Mesendoderm (in vitro differentiated cells): ENCODE results near the gene CISTR.

ENCODE experiments used
- DNase-seq: peaks from one replicate; pipeline ENCODE4 v3.0.0; 2013
- H2AK5ac ChIP-seq: 2 replicates; pipeline ENCODE4 v1.6.1; 2013; ENCODE audit warnings: low read length, inconsistent platforms
- H2BK120ac ChIP-seq: 2 replicates; pipeline ENCODE4 v1.6.1; 2013; ENCODE audit warnings: low read depth, mild to moderate bottlenecking, low read length, moderate library complexity, mixed read lengths
- H2BK15ac ChIP-seq: replicated peaks from 2 replicates; pipeline ENCODE4 v1.6.1; 2013; ENCODE audit warnings: low read depth, mild to moderate bottlenecking, moderate library complexity
- H2BK5ac ChIP-seq: 2 replicates; pipeline ENCODE4 v1.6.1; 2013; ENCODE audit warnings: low read length, inconsistent platforms
- H3K18ac ChIP-seq: 2 replicates; pipeline ENCODE4 v1.6.1; 2013; ENCODE audit warnings: mild to moderate bottlenecking, low read length, mixed read lengths
- H3K23ac ChIP-seq: one replicate; pipeline ENCODE4 v1.6.1; 2013; ENCODE audit warnings: low read length
- H3K27ac ChIP-seq: 2 replicates; pipeline ENCODE4 v1.5.1; 2013; ENCODE audit warnings: low read depth, mild to moderate bottlenecking, inconsistent platforms, low read length, moderate library complexity
- H3K27me3 ChIP-seq: 2 replicates; pipeline ENCODE4 v1.6.1; 2013; ENCODE audit warnings: low read length, control low read depth, mild to moderate bottlenecking, inconsistent platforms; ENCODE audit not compliant: insufficient read depth, poor library complexity
- H3K36me3 ChIP-seq: 2 replicates; pipeline ENCODE4 v1.6.1; 2013; ENCODE audit warnings: low read length, inconsistent platforms; ENCODE audit not compliant: control insufficient read depth, insufficient read depth
- H3K4ac ChIP-seq: one replicate; pipeline ENCODE4 v1.6.1; 2013; ENCODE audit warnings: low read depth, mild to moderate bottlenecking, low read length, moderate library complexity
- H3K4me1 ChIP-seq: 2 replicates; pipeline ENCODE4 v1.6.1; 2013; ENCODE audit warnings: low read depth, low read length, inconsistent platforms; ENCODE audit not compliant: control insufficient read depth
- H3K4me2 ChIP-seq: 2 replicates; pipeline ENCODE4 v1.6.1; 2013; ENCODE audit warnings: low read length
- H3K4me3 ChIP-seq: 2 replicates; pipeline ENCODE4 v1.5.1; 2013; ENCODE audit warnings: mild to moderate bottlenecking, low read length
- H3K56ac ChIP-seq: one replicate; pipeline ENCODE4 v1.6.1; 2013; ENCODE audit warnings: low read length
- H3K79me1 ChIP-seq: 2 replicates; pipeline ENCODE4 v1.6.1; 2013; ENCODE audit warnings: low read length, inconsistent platforms
- H3K79me2 ChIP-seq: 2 replicates; pipeline ENCODE4 v1.6.1; 2013; ENCODE audit warnings: mild to moderate bottlenecking, low read length; ENCODE audit not compliant: control insufficient read depth, insufficient read depth
- H3K9ac ChIP-seq: 2 replicates; pipeline ENCODE4 v1.6.1; 2013; ENCODE audit warnings: low read length, inconsistent platforms
- H4K5ac ChIP-seq: one replicate; pipeline ENCODE4 v1.6.1; 2013; ENCODE audit warnings: low read length
- H4K8ac ChIP-seq: one replicate; pipeline ENCODE4 v1.6.1; 2013; ENCODE audit warnings: low read depth, mild to moderate bottlenecking, control low read depth, low read length, moderate library complexity
- WGBS: extraction: QIAGEN DNeasy Blood & Tissue Kit; methylation state at CpG from one replicate; pipeline ENCODE4 v1.1.7; 2013; ENCODE audit warnings: low lambda C conversion rate, missing lambda C conversion rate; ENCODE audit not compliant: insufficient coverage; ENCODE audit errors: extremely low coverage; 5-methylcytosine and 5-hydroxymethylcytosine counted together

The CISTR gene

GRCh38 chr12:53701518-53702264 lies 50.1 kb downstream of the CISTR start:
- no peak overlapping the region for H2BK15ac ChIP-seq
- no peak overlapping the region for H3K4me2 ChIP-seq
- no peak overlapping the region for H3K18ac ChIP-seq
- H3K23ac ChIP-seq = no peak overlapping the region
- H3K9ac ChIP-seq = no peak overlapping the region
- H3K79me2 ChIP-seq = no peaks in the 10 kb centered on the region
- peak overlapping the region; percentile 26 for H4K5ac ChIP-seq
- no peak overlapping the region for H3K4me3 ChIP-seq
- H2AK5ac ChIP-seq = no peak overlapping the region
- no CpG with 5 or more reads among the region's 8 CpGs for WGBS
- H3K79me1 ChIP-seq = no peaks in the 10 kb centered on the region
- H3K4ac ChIP-seq = no peak overlapping the region
- H4K8ac ChIP-seq = no peak overlapping the region
- peaks cover 12% of the 10 kb centered on the region for H3K27me3 ChIP-seq
- H3K36me3 ChIP-seq = no peaks in the 10 kb centered on the region
- no peak overlapping the region for H2BK120ac ChIP-seq
- H3K56ac ChIP-seq = no peak overlapping the region
- DNase-seq = peak; percentile 71
- H2BK5ac ChIP-seq = no peak overlapping the region
- H3K27ac ChIP-seq = no peak overlapping the region
- no peaks in the 10 kb centered on the region for H3K4me1 ChIP-seq

GRCh38 chr12:53700567-53700966 lies 51.2 kb downstream of the CISTR start:
- Histone ChIP-seq H4K8ac (no peak overlapping the region), H3K56ac (no peak overlapping the region), H3K27me3 (peaks cover 20% of the 10 kb centered on the region), H3K27ac (no peak overlapping the region), H3K4ac (no peak overlapping the region), H3K23ac (no peak overlapping the region), H2BK5ac (no peak overlapping the region), H2BK15ac (no peak overlapping the region), H3K9ac (no peak overlapping the region), H3K18ac (no peak overlapping the region), H3K36me3 (no peaks in the 10 kb centered on the region), H4K5ac (no peak overlapping the region), H3K4me3 (no peak overlapping the region), H2AK5ac (no peak overlapping the region), H3K4me1 (peaks cover 3% of the 10 kb centered on the region), H3K79me1 (no peaks in the 10 kb centered on the region), H3K4me2 (no peak overlapping the region), H3K79me2 (no peaks in the 10 kb centered on the region), H2BK120ac (no peak overlapping the region)
- no peak for DNase-seq
- no CpG with 5 or more reads among the region's 6 CpGs for WGBS

GRCh38 chr12:53699678-53700025 lies 52.1 kb downstream of the CISTR start:
- Histone ChIP-seq H3K56ac (no peak overlapping the region), H3K23ac (no peak overlapping the region), H3K27ac (no peak overlapping the region), H2BK120ac (no peak overlapping the region), H2BK5ac (no peak overlapping the region), H4K8ac (no peak overlapping the region), H3K18ac (no peak overlapping the region), H3K4me2 (no peak overlapping the region), H3K36me3 (no peaks in the 10 kb centered on the region), H2AK5ac (no peak overlapping the region), H3K79me2 (no peaks in the 10 kb centered on the region), H3K9ac (no peak overlapping the region), H3K4me3 (no peak overlapping the region), H3K27me3 (peaks cover 23% of the 10 kb centered on the region), H2BK15ac (no peak overlapping the region), H3K4me1 (peaks cover 3% of the 10 kb centered on the region), H3K79me1 (no peaks in the 10 kb centered on the region), H3K4ac (no peak overlapping the region), H4K5ac (no peak overlapping the region)
- no peak for DNase-seq
- WGBS = no CpG with 5 or more reads among the region's 5 CpGs

- H3K79me2 ChIP-seq = no peaks in the 10 kb centered on the region
- no peak overlapping the region for H3K9ac ChIP-seq
- no peak overlapping the region for H3K56ac ChIP-seq
- no peaks in the 10 kb centered on the region for H3K36me3 ChIP-seq
- no CpG with 5 or more reads among the region's 3 CpGs for WGBS
- H3K27ac ChIP-seq = no peak overlapping the region
- no peaks in the 10 kb centered on the region for H3K79me1 ChIP-seq
- H2BK15ac ChIP-seq = no peak overlapping the region
- no peak overlapping the region for H3K4me2 ChIP-seq
- H3K4ac ChIP-seq = no peak overlapping the region
- H2AK5ac ChIP-seq = no peak overlapping the region
- no peak overlapping the region for H4K8ac ChIP-seq
- H2BK5ac ChIP-seq = no peak overlapping the region
- DNase-seq = no peak
- H3K27me3 ChIP-seq = peaks cover 29% of the 10 kb centered on the region
- no peak overlapping the region for H3K18ac ChIP-seq
- no peak overlapping the region for H3K4me3 ChIP-seq
- H3K23ac ChIP-seq = no peak overlapping the region
- H4K5ac ChIP-seq = no peak overlapping the region
- H3K4me1 ChIP-seq = peaks cover 3% of the 10 kb centered on the region
- H2BK120ac ChIP-seq = no peak overlapping the region
These were observed 52.7 kb downstream of the CISTR start for GRCh38 chr12:53698948-53699677.

GRCh38 chr12:53696655-53697331 lies 55.0 kb downstream of the CISTR start:
- Histone ChIP-seq H2BK5ac (no peak overlapping the region), H2BK15ac (no peak overlapping the region), H4K5ac (no peak overlapping the region), H3K27me3 (peaks cover 30% of the 10 kb centered on the region), H3K27ac (no peak overlapping the region), H3K79me2 (no peaks in the 10 kb centered on the region), H3K4me3 (peak overlapping the region; percentile 9), H2AK5ac (no peak overlapping the region), H3K23ac (no peak overlapping the region), H3K79me1 (no peaks in the 10 kb centered on the region), H3K36me3 (no peaks in the 10 kb centered on the region), H3K4me2 (peak overlapping the region; percentile 65), H3K4ac (no peak overlapping the region), H3K9ac (peak overlapping the region; percentile 51), H4K8ac (no peak overlapping the region), H3K18ac (no peak overlapping the region), H3K56ac (peak overlapping the region; percentile 53), H2BK120ac (no peak overlapping the region), H3K4me1 (peaks cover 3% of the 10 kb centered on the region)
- WGBS = no CpG with 5 or more reads among the region's 24 CpGs
- no peak for DNase-seq
